ENCODE results near the gene AMN1.

The AMN1 gene

GRCh38 chr12:31669020-31669419 lies 59.8 kb downstream of the AMN1 start:
- no peaks in the 10 kb centered on the region for H3F3A ChIP-seq (ENCODE audit: low read depth)
- no peak overlapping the region for H3K4me2 ChIP-seq (ENCODE audit: low read depth, low read length, poor library complexity, severe bottlenecking)
- H3K79me2 ChIP-seq (ENCODE audit: insufficient read depth, low read length) = no peaks in the 10 kb centered on the region
- H3K9me3 ChIP-seq (ENCODE audit: insufficient read depth, low read depth, low read length) = peaks cover 10% of the 10 kb centered on the region; the same call in 1 of the 2 replicates
- H3K4me3 ChIP-seq (ENCODE audit: low read length, poor library complexity, severe bottlenecking) = no peak overlapping the region
- no peaks in the 10 kb centered on the region for H3K4me1 ChIP-seq (ENCODE audit: insufficient read depth, low read length, poor library complexity, severe bottlenecking)
- TF ChIP-seq CTCF (conservative IDR thresholded peaks at IDR 0.05; ENCODE audit: low read length) = no peak
- no peak for TF ChIP-seq EZH2phosphoT487 (IDR thresholded peaks at IDR 0.05; ENCODE audit: borderline replicate concordance)
- H3K36me3 ChIP-seq (ENCODE audit: insufficient read depth, low read length) = no peaks in the 10 kb centered on the region
- no peaks in the 10 kb centered on the region for H3K9me2 ChIP-seq (replicated peaks; ENCODE audit: low read depth, low read length)
- no peak overlapping the region for H2AFZ ChIP-seq (ENCODE audit: low read length)
- no peaks in the 10 kb centered on the region for H3K27me3 ChIP-seq (ENCODE audit: insufficient read depth, low read length, poor library complexity, severe bottlenecking)
- no peaks in the 10 kb centered on the region for H4K20me1 ChIP-seq (ENCODE audit: insufficient read depth, low read length, poor library complexity, severe bottlenecking)
- no peak overlapping the region for H3K9ac ChIP-seq (ENCODE audit: low read depth, low read length, poor library complexity, severe bottlenecking)

- Histone ChIP-seq H3F3A (ENCODE audit: low read depth) (no peaks in the 10 kb centered on the region), H3K79me2 (ENCODE audit: insufficient read depth, low read length) (no peaks in the 10 kb centered on the region), H3K4me1 (ENCODE audit: insufficient read depth, low read length, poor library complexity, severe bottlenecking) (peaks cover 8% of the 10 kb centered on the region), H3K9me3 (ENCODE audit: insufficient read depth, low read depth, low read length) (peaks cover 4% of the 10 kb centered on the region; the same call in 1 of the 2 replicates), H2AFZ (ENCODE audit: low read length) (no peak overlapping the region), H3K27me3 (ENCODE audit: insufficient read depth, low read length, poor library complexity, severe bottlenecking) (no peaks in the 10 kb centered on the region), H3K4me3 (ENCODE audit: low read length, poor library complexity, severe bottlenecking) (no peak overlapping the region), H4K20me1 (ENCODE audit: insufficient read depth, low read length, poor library complexity, severe bottlenecking) (no peaks in the 10 kb centered on the region), H3K9me2 (replicated peaks; ENCODE audit: low read depth, low read length) (no peaks in the 10 kb centered on the region), H3K4me2 (ENCODE audit: low read depth, low read length, poor library complexity, severe bottlenecking) (no peak overlapping the region), H3K9ac (ENCODE audit: low read depth, low read length, poor library complexity, severe bottlenecking) (no peak overlapping the region), H3K36me3 (ENCODE audit: insufficient read depth, low read length) (no peaks in the 10 kb centered on the region)
- TF ChIP-seq CTCF (conservative IDR thresholded peaks at IDR 0.05; ENCODE audit: low read length) = no peak
These were observed 64.8 kb downstream of the AMN1 start for GRCh38 chr12:31664038-31664437.

- H2AFZ ChIP-seq (ENCODE audit: low read length) = no peak overlapping the region
- H3K9ac ChIP-seq (ENCODE audit: low read depth, low read length, poor library complexity, severe bottlenecking) = no peak overlapping the region
These were observed 65.2 kb downstream of the AMN1 start for GRCh38 chr12:31663576-31663975.

More at GRCh38 chr12:31663576-31663975, 65.2 kb downstream of the AMN1 start:
- TF ChIP-seq EZH2phosphoT487 (IDR thresholded peaks at IDR 0.05; ENCODE audit: borderline replicate concordance) = no peak
- no peak for TF ChIP-seq CTCF (conservative IDR thresholded peaks at IDR 0.05; ENCODE audit: low read length)
- Histone ChIP-seq H3K9me3 (ENCODE audit: insufficient read depth, low read depth, low read length) (no peaks in the 10 kb centered on the region), H3K27me3 (ENCODE audit: insufficient read depth, low read length, poor library complexity, severe bottlenecking) (no peaks in the 10 kb centered on the region), H3K79me2 (ENCODE audit: insufficient read depth, low read length) (no peaks in the 10 kb centered on the region), H3K36me3 (ENCODE audit: insufficient read depth, low read length) (no peaks in the 10 kb centered on the region), H3K4me2 (ENCODE audit: low read depth, low read length, poor library complexity, severe bottlenecking) (no peak overlapping the region), H3F3A (ENCODE audit: low read depth) (no peaks in the 10 kb centered on the region), H3K4me3 (ENCODE audit: low read length, poor library complexity, severe bottlenecking) (no peak overlapping the region), H3K4me1 (ENCODE audit: insufficient read depth, low read length, poor library complexity, severe bottlenecking) (peaks cover 9% of the 10 kb centered on the region), H3K9me2 (replicated peaks; ENCODE audit: low read depth, low read length) (no peaks in the 10 kb centered on the region), H4K20me1 (ENCODE audit: insufficient read depth, low read length, poor library complexity, severe bottlenecking) (no peaks in the 10 kb centered on the region)

Data from Loucy (cell line).